CD4-positive, alpha-beta T cell treated with Interleukin-6 at 100 ng/mL for 8 hours (primary cell): ENCODE results near the gene HSPG2.
"Not testable (repeated sequence)": the region's sequence is repeated elsewhere in the genome, so short reads cannot be mapped to it uniquely, and the experiment has no call there.

Source experiments
- DNase-seq: peaks from one replicate; pipeline ENCODE4 v3.0.0-alpha.2; 2020; ENCODE audit warnings: mixed read lengths, low spot score

HSPG2 gene

GRCh38 chr1:21932127-21932526 lies 5.0 kb downstream of the HSPG2 start:
- DNase-seq, result no peak

- DNase-seq, result no peak
These were observed 5.7 kb downstream of the HSPG2 start for GRCh38 chr1:21931171-21932093.

GRCh38 chr1:21930629-21931170 lies 6.4 kb downstream of the HSPG2 start:
- no peak for DNase-seq

- DNase-seq, result no peak
These were observed 7.0 kb downstream of the HSPG2 start for GRCh38 chr1:21930080-21930571.

- DNase-seq, result no peak
These were observed 9.4 kb downstream of the HSPG2 start for GRCh38 chr1:21927533-21928237.

- DNase-seq, result no peak
These were observed 10.1 kb downstream of the HSPG2 start for GRCh38 chr1:21926814-21927532.

- DNase-seq, result no peak
These were observed 11.0 kb downstream of the HSPG2 start for GRCh38 chr1:21926065-21926464.

GRCh38 chr1:21925334-21925940 lies 11.7 kb downstream of the HSPG2 start:
- DNase-seq, result no peak

- DNase-seq, result no peak
These were observed 12.6 kb downstream of the HSPG2 start for GRCh38 chr1:21924503-21925005.

- DNase-seq, result no peak
These were observed 14.8 kb downstream of the HSPG2 start for GRCh38 chr1:21922090-21923013.

- no peak for DNase-seq
These were observed 15.8 kb downstream of the HSPG2 start for GRCh38 chr1:21921100-21921875.

GRCh38 chr1:21919520-21919919 lies 17.6 kb downstream of the HSPG2 start:
- DNase-seq, result no peak

GRCh38 chr1:21917239-21917631 lies 19.9 kb downstream of the HSPG2 start:
- DNase-seq, result not testable (repeated sequence)

GRCh38 chr1:21916447-21917238 lies 20.5 kb downstream of the HSPG2 start:
- no peak for DNase-seq

GRCh38 chr1:21914880-21915640 lies 22.1 kb downstream of the HSPG2 start:
- DNase-seq, result no peak

GRCh38 chr1:21914450-21914849 lies 22.7 kb downstream of the HSPG2 start:
- no peak for DNase-seq

GRCh38 chr1:21913763-21914162 lies 23.3 kb downstream of the HSPG2 start:
- no peak for DNase-seq

- no peak for DNase-seq
These were observed 23.9 kb downstream of the HSPG2 start for GRCh38 chr1:21913258-21913657.
